ENCODE results near the gene ZDHHC21.

Gene ZDHHC21

GRCh38 chr9:14693251-14693861 is at the start of gene ZDHHC21:
ZDHHC21 (minus strand) TSS chr9:14693432; CDS start chr9:14674340, 19,092 bp downstream.
- peak within 1 kb of the TSS; percentile 85 for H3K27ac ChIP-seq
- TF ChIP-seq CTCF (conservative IDR thresholded peaks at IDR 0.05): no peak
- peak; percentile 87 for TF ChIP-seq ZFX (IDR thresholded peaks at IDR 0.05)

GRCh38 chr9:14741369-14741768 is 48.1 kb upstream of the ZDHHC21 start:
- H3K27ac ChIP-seq: no peak overlapping the region
- no peak for TF ChIP-seq ZFX (IDR thresholded peaks at IDR 0.05)

GRCh38 chr9:14733133-14733532 is 39.9 kb upstream of the ZDHHC21 start:
- TF ChIP-seq CTCF (conservative IDR thresholded peaks at IDR 0.05): no peak
- TF ChIP-seq ZFX (IDR thresholded peaks at IDR 0.05): no peak
- no peak overlapping the region for H3K27ac ChIP-seq

- TF ChIP-seq CTCF (conservative IDR thresholded peaks at IDR 0.05) (no peak), ZFX (IDR thresholded peaks at IDR 0.05) (no peak)
- no peak overlapping the region for H3K27ac ChIP-seq
Measured at GRCh38 chr9:14731294-14731981, 38.2 kb upstream of the ZDHHC21 start.

GRCh38 chr9:14730461-14730898 is 37.2 kb upstream of the ZDHHC21 start:
- no peak for TF ChIP-seq ZFX (IDR thresholded peaks at IDR 0.05)
- no peak for TF ChIP-seq CTCF (conservative IDR thresholded peaks at IDR 0.05)
- H3K27ac ChIP-seq: no peak overlapping the region

GRCh38 chr9:14723301-14723700 is 30.1 kb upstream of the ZDHHC21 start:
- no peak overlapping the region for H3K27ac ChIP-seq
- TF ChIP-seq CTCF (conservative IDR thresholded peaks at IDR 0.05) (no peak), ZFX (IDR thresholded peaks at IDR 0.05) (no peak)

- no peak for TF ChIP-seq CTCF (conservative IDR thresholded peaks at IDR 0.05)
- no peak within 1 kb of the TSS for H3K27ac ChIP-seq
Measured at GRCh38 chr9:14722391-14723035, 29.3 kb upstream of the ZDHHC21 start, which contains the start of gene CER1. CER1 (minus strand) TSS chr9:14722733; CDS start chr9:14722672, 61 bp downstream.

All from C4-2B (cell line).